Gastroesophageal sphincter (tissue), 4 donors: Measurements from ENCODE around the gene DMPK. TPM values are rescaled to one million over a fixed set of nuclear protein-coding genes. Genes with fewer than 3 reads are reported as not detected.

ENCODE experiments used
- ATAC-seq: fragments of 150-250 bp; one replicate; pipeline ENCODE4 v1.9.1; 2016; ENCODE audit warnings: mild to moderate bottlenecking, moderate library complexity
- H3K27ac ChIP-seq, 4 donors: fragments of 200-600 bp; sonication (generic) in 3 of 4; 1 replicate in 3 of 4; 2 replicates in 1 of 4; pipeline ENCODE4 v1.5.1; 2016 to 2019
- H3K27me3 ChIP-seq: fragments of 200-600 bp; sonication (generic); one replicate; pipeline ENCODE4 v1.5.1; 2019
- H3K36me3 ChIP-seq, 2 donors: fragments of 200-600 bp; sonication (generic); one replicate each; pipeline ENCODE4 v1.5.1; 2019; ENCODE audit warnings: control low read depth in 1 of 2
- H3K4me1 ChIP-seq, 3 donors: fragments of 200-600 bp; sonication (generic); 1 replicate in 2 of 3; 2 replicates in 1 of 3; pipeline ENCODE4 v1.5.1; 2016 to 2019; ENCODE audit warnings: control low read depth in 2 of 3
- H3K4me3 ChIP-seq, 2 donors: fragments of 200-600 bp; sonication (generic); one replicate each; pipeline ENCODE4 v1.5.1; 2019; ENCODE audit warnings: mild to moderate bottlenecking in 1 of 2, moderate library complexity in 1 of 2
- H3K9me3 ChIP-seq, 3 donors: fragments of 200-600 bp; sonication (generic); one replicate each; pipeline ENCODE4 v1.5.1; 2017 to 2019; ENCODE audit warnings: control low read depth in 2 of 3
- EP300 ChIP-seq: sonication (generic); formaldehyde crosslinking; IDR thresholded peaks from one replicate; pipeline ENCODE4 v1.6.1; 2017; ENCODE audit warnings: antibody characterized with exemption, mild to moderate bottlenecking
- POLR2A ChIP-seq, 2 donors: fragments of 450-650 bp; IDR thresholded peaks; one replicate each; pipeline ENCODE4 v1.6.1; 2017; ENCODE audit warnings: antibody characterized with exemption in 2 of 2, mild to moderate bottlenecking in 2 of 2, moderate library complexity in 1 of 2
- POLR2AphosphoS5 ChIP-seq: sonication (generic); formaldehyde crosslinking; IDR thresholded peaks from one replicate; pipeline ENCODE4 v1.6.1; 2017; ENCODE audit warnings: antibody characterized with exemption
- WGBS, 2 donors: methylation state at CpG; one replicate each; pipeline ENCODE4 v1.1.5; 2018; ENCODE audit warnings: low coverage in 1 of 2; 5-methylcytosine and 5-hydroxymethylcytosine counted together
- total RNA-seq, 4 donors: library from RNA; depleted of rRNA; stranded (reverse); fragments of >200 nt; gene quantifications; one replicate each; pipeline ENCODE4 v1.1.0, GENCODE V29; 2016
- TF ChIP-seq, protein P1 (sequence below), 4 experiments: fragments of 200-600 bp in 2 of 4; fragments of 450-650 bp in 2 of 4; sonication (generic) in 1 of 4; IDR thresholded peaks; one replicate each; pipeline ENCODE4 v1.5.1; 2017 to 2019; ENCODE audit warnings: antibody characterized with exemption in 4 of 4, mild to moderate bottlenecking in 2 of 4, moderate library complexity in 2 of 4

DMPK gene
- total RNA-seq, 4 donors from 2014 or later, result 223 to 464 (median 330) TPM

DNA sequence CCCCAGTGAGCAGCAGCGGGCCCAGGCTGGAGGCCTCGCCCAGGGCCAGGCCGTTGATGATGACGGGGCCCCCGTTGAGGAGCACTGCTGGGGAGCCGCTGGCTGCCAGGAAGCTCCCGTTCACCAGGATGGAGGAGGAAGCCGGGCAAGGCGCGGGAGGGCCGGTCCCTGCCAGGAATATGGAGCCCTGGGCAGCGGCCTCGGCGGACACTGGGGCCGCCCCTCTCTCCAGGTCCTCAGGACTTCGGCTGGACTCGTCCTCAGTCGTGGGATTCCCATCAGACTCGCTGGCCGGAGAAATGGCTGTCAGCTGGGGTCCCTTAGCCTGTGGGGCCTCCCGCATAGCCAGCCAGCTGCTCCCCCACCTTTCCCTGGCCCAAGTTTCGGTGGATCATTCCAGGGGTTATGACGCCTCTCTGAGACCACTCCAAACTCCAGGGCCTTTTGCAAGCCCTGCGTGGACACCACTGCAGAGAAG is 15.4 kb downstream of the DMPK start:
- H3K4me3 ChIP-seq, result peak overlapping the region; percentile 65 to 93
- H3K4me1 ChIP-seq, result peaks cover 3 to 72% (median 42%) of the 10 kb centered on the region in 3 donors
- peaks cover 0 to 7% of the 10 kb centered on the region in 2 donors for H3K36me3 ChIP-seq
- peak overlapping the region; percentile 86 to 99 (median 98) for H3K27ac ChIP-seq
- no CpG with 5 or more reads among the region's 24 CpGs for WGBS, 2 donors
- no peaks in the 10 kb centered on the region for H3K27me3 ChIP-seq
- no peaks in the 10 kb centered on the region for H3K9me3 ChIP-seq
- ATAC-seq, result no peak
- TF ChIP-seq, protein P1, sequence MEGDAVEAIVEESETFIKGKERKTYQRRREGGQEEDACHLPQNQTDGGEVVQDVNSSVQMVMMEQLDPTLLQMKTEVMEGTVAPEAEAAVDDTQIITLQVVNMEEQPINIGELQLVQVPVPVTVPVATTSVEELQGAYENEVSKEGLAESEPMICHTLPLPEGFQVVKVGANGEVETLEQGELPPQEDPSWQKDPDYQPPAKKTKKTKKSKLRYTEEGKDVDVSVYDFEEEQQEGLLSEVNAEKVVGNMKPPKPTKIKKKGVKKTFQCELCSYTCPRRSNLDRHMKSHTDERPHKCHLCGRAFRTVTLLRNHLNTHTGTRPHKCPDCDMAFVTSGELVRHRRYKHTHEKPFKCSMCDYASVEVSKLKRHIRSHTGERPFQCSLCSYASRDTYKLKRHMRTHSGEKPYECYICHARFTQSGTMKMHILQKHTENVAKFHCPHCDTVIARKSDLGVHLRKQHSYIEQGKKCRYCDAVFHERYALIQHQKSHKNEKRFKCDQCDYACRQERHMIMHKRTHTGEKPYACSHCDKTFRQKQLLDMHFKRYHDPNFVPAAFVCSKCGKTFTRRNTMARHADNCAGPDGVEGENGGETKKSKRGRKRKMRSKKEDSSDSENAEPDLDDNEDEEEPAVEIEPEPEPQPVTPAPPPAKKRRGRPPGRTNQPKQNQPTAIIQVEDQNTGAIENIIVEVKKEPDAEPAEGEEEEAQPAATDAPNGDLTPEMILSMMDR (IDR thresholded peaks at IDR 0.05), result no peak
- TF ChIP-seq POLR2A (IDR thresholded peaks at IDR 0.05), result no peak
- TF ChIP-seq POLR2AphosphoS5, result no peak
- no peak for TF ChIP-seq EP300

DNA sequence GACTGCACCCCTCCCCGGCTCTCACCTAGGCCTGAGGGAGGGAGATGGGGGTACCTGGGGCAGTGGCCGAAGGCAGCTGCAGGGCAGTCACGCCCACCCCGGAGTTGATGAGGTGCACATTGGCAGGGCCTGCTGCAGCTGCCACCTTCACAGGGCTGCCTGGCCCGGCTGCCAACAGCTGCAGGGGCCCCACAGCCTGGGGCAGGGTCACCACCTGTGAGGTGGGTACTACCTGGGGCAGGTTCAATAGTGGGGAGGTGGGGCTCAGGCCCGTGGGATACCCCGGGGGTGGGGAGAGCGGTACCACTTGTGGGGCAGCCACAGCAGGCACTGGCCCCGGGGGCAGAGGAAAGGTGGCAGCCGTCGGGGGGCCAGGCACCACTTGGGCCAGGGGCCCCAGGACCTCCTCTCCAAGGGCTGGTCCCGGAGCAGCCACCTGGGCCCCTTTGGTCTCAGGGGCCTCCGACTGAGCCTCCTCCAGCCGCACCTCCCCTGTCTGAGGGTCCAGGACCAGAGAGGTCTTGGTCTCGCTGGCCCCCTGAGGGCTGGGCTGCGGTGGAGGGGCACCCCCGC is 15.9 kb downstream of the DMPK start:
- peaks cover 0 to 3% of the 10 kb centered on the region in 2 donors for H3K36me3 ChIP-seq
- TF ChIP-seq POLR2AphosphoS5, result no peak
- TF ChIP-seq, protein P1 (IDR thresholded peaks at IDR 0.05), result peak in 1 of 4 experiments; percentile 2
- ATAC-seq, result no peak
- H3K27ac ChIP-seq, result peak overlapping the region; percentile 86 to 99 (median 98)
- H3K4me1 ChIP-seq, result peaks cover 3 to 67% (median 42%) of the 10 kb centered on the region in 3 donors
- H3K4me3 ChIP-seq, result peak overlapping the region; percentile 65 to 93
- H3K9me3 ChIP-seq, result no peaks in the 10 kb centered on the region
- WGBS, 2 donors, result no CpG with 5 or more reads among the region's 17 CpGs
- H3K27me3 ChIP-seq, result no peaks in the 10 kb centered on the region

DNA sequence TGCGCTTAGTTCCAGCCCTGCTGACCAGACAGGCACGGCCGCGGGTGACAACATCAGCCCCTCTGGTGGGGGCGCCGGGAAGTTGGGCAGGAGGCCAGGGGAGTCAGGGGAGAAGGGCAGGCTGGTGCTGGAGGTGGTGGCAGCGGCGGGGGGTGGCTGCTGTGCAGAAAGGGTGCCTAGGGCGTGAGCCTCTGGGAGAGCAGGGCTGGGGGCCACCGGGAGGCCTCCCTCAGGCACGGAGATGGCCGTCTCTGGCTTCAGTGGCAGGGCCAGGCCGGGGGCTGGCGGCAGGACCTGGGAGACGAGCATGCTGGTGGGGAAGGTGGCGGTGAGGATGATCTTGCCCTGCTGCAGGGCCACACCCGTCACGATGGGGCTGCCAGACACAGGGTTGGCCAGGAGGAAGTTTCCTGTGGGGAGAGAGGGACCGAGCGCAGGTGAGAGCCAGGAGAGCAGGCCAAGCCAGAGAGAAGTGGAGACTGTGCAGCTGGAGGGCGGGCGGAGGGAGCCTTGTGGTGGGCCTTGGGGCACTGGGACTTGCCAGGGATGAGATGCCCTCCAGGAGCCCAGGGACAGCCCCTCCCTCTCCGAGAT is 16.5 kb downstream of the DMPK start:
- TF ChIP-seq EP300 (no peak), POLR2AphosphoS5 (no peak), POLR2A (IDR thresholded peaks at IDR 0.05) (no peak)
- TF ChIP-seq, protein P1 (IDR thresholded peaks at IDR 0.05), result no peak
- no peaks in the 10 kb centered on the region for H3K36me3 ChIP-seq
- H3K4me3 ChIP-seq, result peak overlapping the region in 1 of 2 donors; percentile 93
- no peaks in the 10 kb centered on the region for H3K9me3 ChIP-seq
- ATAC-seq, result no peak
- H3K27ac ChIP-seq, result peak overlapping the region; percentile 86 to 99 (median 98)
- 20 to 26% methylated on average over 1 to 3 of the region's 23 CpGs for WGBS, 2 donors
- no peaks in the 10 kb centered on the region for H3K27me3 ChIP-seq
- H3K4me1 ChIP-seq, result peaks cover 3 to 61% (median 36%) of the 10 kb centered on the region in 3 donors

DNA sequence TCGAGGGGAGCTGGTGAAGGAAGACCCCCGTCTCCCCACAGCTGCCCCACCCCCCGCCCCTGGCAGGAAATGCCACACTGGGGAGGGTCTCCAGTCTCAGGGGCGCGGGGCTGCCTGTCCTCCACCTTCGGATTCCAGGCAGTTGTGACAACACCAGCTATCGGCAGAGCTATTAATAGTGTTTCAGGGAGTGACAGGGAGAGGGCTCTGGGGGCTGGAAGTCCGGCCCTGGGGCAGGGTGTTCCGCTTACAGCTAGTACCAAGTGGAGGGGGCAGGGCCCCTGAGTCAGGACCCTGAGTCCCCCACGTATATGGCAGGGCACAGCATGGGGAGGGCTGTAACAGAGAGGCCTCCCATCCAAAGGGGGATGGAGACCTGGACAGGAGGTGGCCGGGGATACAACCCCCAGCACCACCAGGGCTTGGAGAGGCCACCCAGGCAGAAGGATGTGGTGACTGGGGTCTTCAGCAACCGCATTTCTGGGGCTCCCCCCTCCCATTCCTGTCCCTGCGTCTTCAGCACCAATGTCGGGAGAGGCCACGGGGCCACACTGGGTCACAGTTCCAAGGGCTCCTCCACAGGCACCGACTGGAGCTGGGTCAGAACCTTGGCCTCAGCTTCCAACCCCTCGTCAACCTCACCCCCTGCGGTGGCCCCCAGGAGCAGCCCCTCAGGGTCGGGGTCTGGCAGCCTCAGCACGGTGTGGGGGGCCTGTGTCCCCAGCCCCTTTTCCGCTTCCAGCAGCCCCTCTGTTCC is 17.2 kb downstream of the DMPK start:
- Histone ChIP-seq H3K4me1 (peaks cover 3 to 55% (median 35%) of the 10 kb centered on the region in 3 donors), H3K36me3 (no peaks in the 10 kb centered on the region), H3K9me3 (no peaks in the 10 kb centered on the region), H3K27me3 (no peaks in the 10 kb centered on the region), H3K4me3 (peak overlapping the region in 1 of 2 donors; percentile 93), H3K27ac (peak overlapping the region; percentile 86 to 99 (median 98))
- ATAC-seq, result no peak
- TF ChIP-seq POLR2AphosphoS5, result no peak
- TF ChIP-seq, protein P1 (IDR thresholded peaks at IDR 0.05), result no peak
- no peak for TF ChIP-seq EP300
- no peak for TF ChIP-seq POLR2A (IDR thresholded peaks at IDR 0.05)
- WGBS, 2 donors, result 19 to 43% methylated on average over 4 to 8 of the region's 21 CpGs
